Uterus (tissue), 4 donors: ENCODE results near the gene RTEL1. TPM values are rescaled to one million over a fixed set of nuclear protein-coding genes. Genes with fewer than 3 reads are reported as not detected.

ENCODE experiments used
- DNase-seq, 2 donors: peaks; one replicate each; pipeline ENCODE4 v3.0.0-alpha.2; 2019 to 2020
- H3K27ac ChIP-seq, 2 donors: fragments of 200-600 bp; sonication (generic); 1 replicate in 1 of 2; 2 replicates in 1 of 2; pipeline ENCODE4 v1.5.1; 2016 to 2018
- H3K27me3 ChIP-seq, 2 donors: fragments of 200-600 bp; sonication (generic); one replicate each; pipeline ENCODE4 v1.5.1; 2018 to 2019; ENCODE audit warnings: control low read depth in 1 of 2
- H3K36me3 ChIP-seq, 2 donors: fragments of 200-600 bp; sonication (generic); one replicate each; pipeline ENCODE4 v1.5.1; 2019; ENCODE audit warnings: control low read depth in 1 of 2
- H3K4me1 ChIP-seq, 2 donors: fragments of 200-600 bp; sonication (generic); one replicate each; pipeline ENCODE4 v1.5.1; 2018 to 2019; ENCODE audit warnings: control low read depth in 1 of 2
- H3K4me3 ChIP-seq, 2 donors: fragments of 200-600 bp; sonication (generic); 1 replicate in 1 of 2; 2 replicates in 1 of 2; pipeline ENCODE4 v1.5.1; 2018 to 2019; ENCODE audit warnings: mild to moderate bottlenecking in 1 of 2
- H3K9me3 ChIP-seq, 2 donors: fragments of 200-600 bp; sonication (generic); one replicate each; pipeline ENCODE4 v1.5.1; 2019; ENCODE audit warnings: control low read depth in 1 of 2
- CTCF ChIP-seq, 4 experiments: fragments of 200-600 bp in 2 of 4; fragments of 450-650 bp in 2 of 4; sonication (generic) in 2 of 4; IDR thresholded peaks; one replicate each; pipeline ENCODE4 v1.5.1; 2016 to 2019; ENCODE audit warnings: antibody characterized with exemption in 4 of 4, mild to moderate bottlenecking in 2 of 4, moderate library complexity in 1 of 4
- POLR2A ChIP-seq, 2 donors: fragments of 450-650 bp; IDR thresholded peaks; one replicate each; pipeline ENCODE4 v1.6.1; 2016; ENCODE audit warnings: antibody characterized with exemption in 2 of 2, mild to moderate bottlenecking in 1 of 2, moderate library complexity in 1 of 2
- intact Hi-C: fragments of 100-400 bp; cut with DNase I; formaldehyde crosslinking; loops from one replicate; pipeline ENCODE4 v1.15.1; 2023; ENCODE audit warnings: low total_unique reads
- total RNA-seq, 4 donors: library from RNA; depleted of rRNA in 3 of 4; stranded (reverse); fragments of >200 nt in 3 of 4; gene quantifications; one replicate each; pipeline versions ENCODE4 v1.1.0 to v1.2.4, GENCODE V29; 2014 to 2023
- donor health status: DM: yes; HTN: yes; CAD: no.

Gene RTEL1
- total RNA-seq, 4 donors from 2014 or later = 17.4 to 56.5 (median 26.6) TPM

- no peak for DNase-seq
- intact Hi-C loops = no loop called here
- Histone ChIP-seq H3K36me3 (no peaks in the 10 kb centered on the region), H3K27me3 (no peaks in the 10 kb centered on the region), H3K9me3 (no peaks in the 10 kb centered on the region), H3K27ac (no peak overlapping the region), H3K4me3 (no peak overlapping the region), H3K4me1 (peaks cover 3 to 6% of the 10 kb centered on the region in 2 donors)
- no peak for TF ChIP-seq POLR2A (IDR thresholded peaks at IDR 0.05)
- TF ChIP-seq CTCF (IDR thresholded peaks at IDR 0.05) = no peak
These were observed 21.7 kb downstream of the RTEL1 start for GRCh38 chr20:63679799-63680305.

GRCh38 chr20:63680427-63680826 lies 22.3 kb downstream of the RTEL1 start:
- H3K36me3 ChIP-seq = no peaks in the 10 kb centered on the region
- TF ChIP-seq CTCF (IDR thresholded peaks at IDR 0.05) (no peak), POLR2A (IDR thresholded peaks at IDR 0.05) (no peak)
- H3K27ac ChIP-seq = no peak overlapping the region
- H3K4me3 ChIP-seq = no peak overlapping the region
- H3K27me3 ChIP-seq = no peaks in the 10 kb centered on the region
- no peak for DNase-seq
- intact Hi-C loops = no loop called here
- peaks cover 3 to 6% of the 10 kb centered on the region in 2 donors for H3K4me1 ChIP-seq
- H3K9me3 ChIP-seq = no peaks in the 10 kb centered on the region

DNA sequence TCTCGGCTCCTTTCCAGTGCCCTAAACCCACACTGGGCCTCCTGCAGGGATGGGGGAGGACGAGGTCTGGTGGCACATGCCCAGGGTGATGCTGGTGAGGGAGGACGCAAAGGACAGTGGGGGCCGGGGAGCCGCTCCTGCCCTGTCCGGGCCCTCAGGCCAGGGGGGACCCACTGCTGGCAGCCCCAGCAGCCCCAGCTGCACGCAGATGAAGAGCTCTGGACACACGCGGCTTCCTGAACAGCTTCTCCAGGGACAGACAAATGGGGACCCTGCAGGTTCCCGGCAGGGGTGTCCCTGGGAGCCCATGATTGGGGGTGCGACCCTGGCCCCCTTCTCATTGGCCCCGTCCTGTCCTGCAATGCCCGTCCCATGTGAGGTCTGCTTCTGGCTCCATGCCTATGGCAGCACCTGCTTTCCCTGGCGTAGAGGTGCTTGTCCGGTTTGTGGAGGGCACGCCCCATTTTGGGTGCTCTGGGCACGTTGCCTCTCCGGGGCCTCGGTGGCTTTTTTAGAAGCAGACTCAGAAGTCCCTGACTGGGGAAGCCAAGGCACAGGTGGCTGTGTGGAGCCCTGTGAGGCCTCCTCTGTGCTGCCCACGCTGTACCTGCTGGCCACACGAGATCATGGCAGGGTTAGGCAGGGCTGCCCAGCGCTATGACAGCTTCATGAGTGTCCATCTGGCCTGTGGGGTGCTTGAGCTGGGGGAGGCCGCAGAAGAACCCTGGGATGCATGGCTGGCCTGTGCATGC lies 22.9 kb downstream of the RTEL1 start:
- intact Hi-C loops = no loop called here
- no peak for DNase-seq
- no peak overlapping the region for H3K27ac ChIP-seq
- TF ChIP-seq CTCF (IDR thresholded peaks at IDR 0.05) (no peak), POLR2A (IDR thresholded peaks at IDR 0.05) (no peak)
- H3K27me3 ChIP-seq = no peaks in the 10 kb centered on the region
- no peaks in the 10 kb centered on the region for H3K36me3 ChIP-seq
- peaks cover 3 to 7% of the 10 kb centered on the region in 2 donors for H3K4me1 ChIP-seq
- no peaks in the 10 kb centered on the region for H3K9me3 ChIP-seq
- H3K4me3 ChIP-seq = no peak overlapping the region

- H3K36me3 ChIP-seq = no peaks in the 10 kb centered on the region
- no peak for TF ChIP-seq POLR2A (IDR thresholded peaks at IDR 0.05)
- no peak for TF ChIP-seq CTCF (IDR thresholded peaks at IDR 0.05)
- H3K27me3 ChIP-seq = no peaks in the 10 kb centered on the region
- H3K27ac ChIP-seq = peak overlapping the region; percentile 82 to 86
- no peak for DNase-seq
- H3K4me1 ChIP-seq = peaks cover 3 to 13% of the 10 kb centered on the region in 2 donors
- intact Hi-C loops = no loop called here
- no peak overlapping the region for H3K4me3 ChIP-seq
- H3K9me3 ChIP-seq = no peaks in the 10 kb centered on the region
These were observed 23.6 kb downstream of the RTEL1 start for GRCh38 chr20:63681609-63682142.
